SKM-1 treated with dmso at 0.1 percent for 144 hours (cell line): ENCODE measurements around the gene ADCK1.
"Not testable (repeated sequence)": the region's sequence is repeated elsewhere in the genome, so short reads cannot be mapped to it uniquely, and the experiment has no call there.

Experiments used
- DNase-seq: peaks from one replicate; lab custom pipeline; 2025; ENCODE audit not compliant: unreplicated experiment; lab: John Stamatoyannopoulos, UW

The ADCK1 gene

DNA sequence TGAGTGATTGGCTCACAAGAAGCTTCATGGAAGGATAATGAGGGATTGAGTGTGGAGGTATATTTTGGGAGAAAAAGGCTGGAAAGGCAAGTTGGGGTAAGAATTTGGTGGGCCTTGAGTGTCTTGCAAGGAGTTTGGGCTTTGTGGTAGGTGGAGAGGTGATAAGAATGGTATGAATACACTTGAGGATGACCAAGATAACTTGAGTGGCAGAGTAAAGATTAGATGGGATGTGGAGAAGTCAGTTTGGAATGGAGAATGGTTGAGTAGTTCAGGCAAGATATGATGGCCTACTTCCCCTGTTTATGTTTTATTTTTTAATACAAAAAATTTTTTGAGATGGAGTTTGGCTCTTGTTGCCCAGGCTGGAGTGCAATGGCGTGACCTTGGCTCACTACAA is 9.1 kb downstream of the ADCK1 start:
- no peak for DNase-seq

DNA sequence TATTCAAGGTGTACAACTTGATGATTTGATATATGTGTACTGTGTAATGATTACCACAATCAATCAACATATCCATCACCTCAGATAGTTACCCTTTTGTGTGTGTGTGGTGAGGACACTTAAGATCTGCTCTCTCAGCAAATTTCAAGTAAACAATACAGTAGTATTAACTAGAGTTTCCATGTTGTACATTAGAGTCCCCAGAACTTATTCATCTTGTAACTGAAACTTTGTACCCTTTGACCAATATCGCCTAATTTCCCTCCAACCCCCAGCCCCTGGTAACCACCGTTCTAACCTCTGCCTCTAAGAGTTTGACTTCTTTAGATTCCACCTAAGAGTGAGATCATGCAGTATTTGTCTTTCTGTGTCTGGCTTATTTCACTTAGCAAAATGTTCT is 12.1 kb downstream of the ADCK1 start:
- DNase-seq = no peak

DNA sequence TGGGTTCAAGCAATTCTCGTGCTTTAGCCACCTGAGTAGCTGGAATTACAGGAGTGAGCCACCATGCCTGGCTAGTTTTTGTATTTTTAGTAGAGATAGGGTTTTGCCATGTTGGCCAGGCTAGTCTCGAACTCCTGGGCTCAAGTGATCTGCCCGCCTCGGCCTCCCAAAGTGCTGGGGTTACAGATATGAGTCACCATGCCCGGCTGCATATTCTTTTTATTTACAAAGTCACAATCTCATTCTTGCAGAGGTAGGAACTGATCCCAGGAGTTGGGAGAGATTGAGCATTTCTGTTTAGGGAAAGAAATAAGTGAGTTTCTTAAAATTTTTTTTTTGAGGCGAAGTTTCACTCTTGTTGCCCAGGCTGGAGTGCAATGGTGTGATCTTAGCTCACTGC is 12.8 kb downstream of the ADCK1 start:
- DNase-seq = not testable (repeated sequence)

DNA sequence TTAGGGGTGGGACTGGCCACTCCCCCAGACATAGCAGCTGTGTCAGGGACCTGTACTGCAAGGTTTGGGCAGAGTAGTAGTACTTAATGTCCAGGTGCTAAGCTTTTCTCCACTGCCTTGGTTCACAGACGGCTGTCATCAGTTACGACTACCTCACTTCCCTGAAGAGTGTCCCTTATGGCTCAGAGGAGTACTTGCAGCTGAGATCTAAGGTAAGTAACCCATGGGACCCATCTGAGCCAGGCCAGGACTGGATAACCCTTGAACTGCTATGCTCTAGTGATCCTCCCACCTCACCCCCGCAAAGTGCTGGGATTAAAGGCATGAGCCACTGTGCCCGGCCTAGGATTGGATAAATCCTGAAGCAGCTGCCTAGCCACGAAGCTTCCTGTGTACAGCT is 22.4 kb downstream of the ADCK1 start:
- DNase-seq = no peak

DNA sequence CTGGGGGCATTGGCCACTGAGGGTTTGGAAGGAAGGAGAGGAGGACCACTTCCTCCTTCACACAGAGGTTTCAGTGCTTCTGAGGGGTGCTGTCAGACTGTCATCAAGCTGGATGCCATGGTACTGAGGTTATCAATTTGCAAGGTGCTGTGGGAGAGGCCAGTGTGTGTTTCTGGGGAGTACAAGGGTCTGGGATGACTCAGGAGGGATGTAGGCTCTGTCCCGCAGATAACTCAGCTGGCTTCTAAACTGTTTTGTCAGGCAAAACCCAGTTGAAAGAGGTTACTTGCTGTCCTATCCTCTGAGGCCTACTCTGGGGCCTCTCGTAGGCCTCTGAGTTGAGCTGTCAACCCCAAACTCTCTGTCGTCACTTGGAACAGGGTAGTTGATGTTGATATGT is 22.8 kb downstream of the ADCK1 start:
- no peak for DNase-seq

DNA sequence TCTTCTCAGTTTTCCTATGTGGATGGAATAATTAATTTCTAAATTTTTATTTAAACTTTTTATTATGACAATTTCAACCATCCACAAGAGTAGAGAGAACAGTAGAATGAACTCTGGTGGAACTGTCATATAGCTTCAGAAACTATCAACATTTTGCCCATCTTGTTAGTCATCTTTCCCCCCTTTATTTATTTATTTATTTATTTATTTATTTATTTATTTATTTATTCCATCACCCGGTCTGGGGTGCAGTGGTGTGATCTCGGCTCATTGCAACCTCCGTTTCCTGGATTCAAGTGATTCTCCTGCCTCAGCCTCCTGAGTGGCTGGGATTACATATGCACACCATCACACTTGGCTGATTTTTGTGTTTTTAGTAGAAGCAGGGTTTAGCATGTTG is 23.5 kb downstream of the ADCK1 start:
- DNase-seq = no peak

DNA sequence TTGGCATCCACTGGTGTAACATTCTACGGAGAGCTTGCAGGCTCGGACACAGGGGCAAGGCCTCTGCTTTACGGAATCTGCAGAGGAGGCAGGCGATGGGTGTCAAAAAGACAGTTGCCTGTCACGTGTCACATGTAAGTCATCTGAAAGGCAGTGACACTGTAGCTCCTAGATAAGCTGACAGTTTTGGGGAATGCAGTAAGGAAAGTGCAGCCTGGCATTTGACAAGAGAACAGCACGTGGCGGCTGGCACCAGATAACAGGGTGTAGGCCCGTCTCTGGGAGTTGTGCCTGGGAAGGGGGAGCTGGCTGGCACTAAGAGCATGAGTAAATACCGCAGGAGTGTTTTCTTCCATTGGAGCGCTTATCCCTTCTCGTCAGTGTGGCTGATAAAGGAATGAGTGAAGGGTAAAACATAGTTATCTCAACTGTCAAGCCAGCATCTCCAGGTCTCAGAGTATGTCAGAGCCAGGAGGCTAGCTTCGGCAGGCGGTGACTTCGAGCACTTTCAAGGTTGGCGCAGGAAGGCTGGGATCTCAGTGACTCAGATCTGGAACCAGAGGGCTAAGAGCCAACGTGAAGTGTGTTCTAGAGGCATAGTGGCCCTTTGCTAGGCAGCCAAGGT is 26.1 kb downstream of the ADCK1 start:
- DNase-seq = no peak

DNA sequence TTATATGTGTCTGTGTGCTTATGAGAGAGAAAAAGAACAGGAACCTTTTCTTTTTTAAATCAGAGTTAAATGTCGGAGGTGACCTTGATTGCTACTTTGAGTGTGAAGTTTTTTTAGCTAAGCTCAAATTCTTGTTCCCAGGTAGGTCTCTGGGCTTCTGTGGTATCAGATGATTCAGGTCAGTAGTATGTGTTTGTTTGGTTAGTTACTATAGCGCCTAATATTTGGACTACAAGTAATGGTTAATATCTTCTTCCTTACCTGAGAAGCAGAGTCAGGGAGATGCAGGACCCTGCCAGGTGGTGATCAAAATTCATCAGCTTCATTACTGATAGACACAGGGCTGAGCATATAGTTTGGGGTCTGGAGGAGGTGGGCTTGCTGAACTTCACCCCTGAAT is 30.8 kb downstream of the ADCK1 start:
- no peak for DNase-seq

DNA sequence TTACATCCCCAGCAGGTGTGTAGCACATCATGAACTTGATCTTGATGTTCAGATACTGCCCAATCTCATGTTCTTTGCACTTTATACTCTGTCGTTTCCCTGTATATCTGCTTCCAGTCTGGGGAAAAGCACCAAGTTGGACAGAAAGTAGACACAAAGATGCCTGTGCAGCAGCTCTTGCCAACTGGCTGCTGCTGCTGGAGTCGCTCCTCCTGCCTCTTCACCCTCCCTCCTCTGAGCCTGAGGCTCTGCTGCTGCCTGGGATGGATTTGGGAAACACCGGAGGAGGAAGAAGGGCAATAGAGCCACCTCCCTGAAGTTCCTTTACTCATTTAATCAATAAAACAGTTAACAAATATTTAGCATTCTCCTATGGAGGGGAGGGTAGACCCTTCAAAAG is 32.4 kb downstream of the ADCK1 start:
- DNase-seq = no peak

DNA sequence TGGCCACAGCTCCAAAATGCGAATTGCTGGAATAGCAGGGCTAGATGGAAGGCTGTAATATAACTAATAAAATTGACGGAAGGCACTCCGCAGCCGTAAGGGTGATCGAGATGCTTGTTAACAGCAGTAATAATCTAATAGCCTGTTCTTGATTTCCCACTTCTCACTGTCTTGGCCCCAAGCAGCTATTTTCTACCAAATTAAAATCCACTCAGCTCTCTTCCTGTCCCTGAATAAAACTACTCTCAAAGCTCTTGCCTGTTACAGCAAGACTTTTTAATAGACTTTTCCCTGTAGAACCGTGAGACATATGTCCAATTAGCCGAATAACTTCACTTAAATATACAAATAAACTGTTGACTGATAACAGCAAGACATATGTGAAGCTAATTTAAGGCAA is 38.0 kb downstream of the ADCK1 start:
- no peak for DNase-seq

DNA sequence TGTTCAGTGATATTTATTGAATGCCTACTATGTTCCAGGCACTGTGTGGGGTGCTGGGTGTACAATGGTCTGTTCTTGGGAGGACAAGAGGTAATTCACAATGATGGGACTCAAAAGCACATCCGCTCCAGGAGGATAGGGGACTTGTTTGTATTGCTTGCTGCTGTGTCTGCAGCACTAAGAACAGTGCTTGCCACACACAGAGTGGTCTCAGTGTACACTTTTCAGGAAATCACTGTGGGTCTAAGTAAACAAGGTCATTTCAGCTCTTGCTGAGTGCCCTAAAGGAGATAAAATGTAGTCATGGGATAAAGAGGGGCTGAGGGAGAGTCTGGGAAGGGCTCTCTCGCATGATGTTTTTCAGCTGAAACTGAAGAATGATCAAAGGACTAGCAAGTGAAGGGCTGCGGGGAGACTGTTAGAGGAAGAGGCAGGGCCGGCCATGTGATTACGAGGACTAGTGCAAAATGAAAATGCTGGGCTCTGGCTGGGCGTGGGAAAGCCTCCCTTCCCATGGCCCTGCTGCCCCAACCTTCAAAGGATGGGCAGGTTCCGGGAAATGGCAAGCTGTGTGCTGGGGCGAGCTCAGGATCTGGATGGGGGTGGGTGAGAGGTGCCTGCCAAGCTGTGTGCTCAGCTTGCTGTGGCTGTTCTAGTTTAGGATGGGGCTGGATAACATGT is 39.1 kb downstream of the ADCK1 start:
- DNase-seq = no peak

DNA sequence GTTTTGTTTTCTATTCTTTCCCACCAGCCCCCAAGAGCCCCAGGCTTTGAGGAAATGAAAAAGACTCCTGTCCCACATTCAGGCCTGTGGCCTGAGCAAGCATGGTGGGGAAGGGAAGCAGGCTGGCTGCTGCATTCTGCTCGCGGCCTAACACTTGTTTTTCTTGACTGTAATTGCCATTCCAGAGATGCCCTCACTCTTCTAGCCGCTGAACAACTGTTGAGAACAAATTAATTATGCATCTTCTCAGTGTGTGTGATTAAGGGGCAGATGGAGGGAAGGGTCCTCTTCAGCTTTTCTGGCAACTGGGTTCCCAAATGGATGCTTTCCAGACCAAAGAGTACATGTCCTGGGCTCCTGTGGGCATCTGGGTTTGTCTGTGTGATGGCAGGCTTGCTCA is 43.3 kb downstream of the ADCK1 start:
- DNase-seq = no peak

DNA sequence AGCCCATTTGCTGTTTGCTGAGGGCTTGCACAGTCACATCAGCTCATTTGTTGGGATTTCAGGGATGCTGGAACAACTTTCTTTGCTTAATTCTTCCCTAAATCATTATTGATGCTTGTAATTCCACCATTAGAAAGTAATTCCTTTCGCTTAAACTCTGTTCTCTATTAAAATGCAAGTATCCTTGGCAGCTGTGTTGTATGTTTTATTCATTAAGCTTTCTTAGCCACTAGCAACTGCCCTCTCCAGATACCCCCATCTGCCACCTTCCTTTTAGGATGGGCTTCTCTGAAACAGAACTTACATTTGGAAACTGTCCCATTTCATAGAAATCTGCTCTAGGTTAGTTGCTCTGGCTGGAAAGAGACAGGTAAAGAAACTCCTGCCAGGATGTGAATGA is 43.7 kb downstream of the ADCK1 start:
- no peak for DNase-seq

DNA sequence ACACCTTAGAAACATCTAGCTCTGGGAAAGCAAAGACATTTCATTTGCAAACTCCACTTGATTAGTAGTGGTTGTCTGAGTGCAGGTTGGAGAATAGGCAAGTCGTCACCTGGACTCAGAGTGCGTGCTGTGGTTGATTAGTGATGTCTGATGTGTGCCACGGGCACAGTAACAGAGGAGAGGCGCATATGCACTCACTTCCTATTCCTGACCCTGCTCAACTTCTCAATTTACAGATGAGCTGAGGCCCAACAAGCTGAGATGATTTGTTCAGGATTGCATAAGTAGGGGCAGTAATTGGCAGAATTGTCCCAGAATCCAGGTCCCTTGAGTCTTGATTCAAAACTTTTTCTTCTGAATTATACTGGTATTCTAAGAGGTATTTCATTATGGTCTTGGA is 44.9 kb downstream of the ADCK1 start:
- peak; percentile 20 for DNase-seq

DNA sequence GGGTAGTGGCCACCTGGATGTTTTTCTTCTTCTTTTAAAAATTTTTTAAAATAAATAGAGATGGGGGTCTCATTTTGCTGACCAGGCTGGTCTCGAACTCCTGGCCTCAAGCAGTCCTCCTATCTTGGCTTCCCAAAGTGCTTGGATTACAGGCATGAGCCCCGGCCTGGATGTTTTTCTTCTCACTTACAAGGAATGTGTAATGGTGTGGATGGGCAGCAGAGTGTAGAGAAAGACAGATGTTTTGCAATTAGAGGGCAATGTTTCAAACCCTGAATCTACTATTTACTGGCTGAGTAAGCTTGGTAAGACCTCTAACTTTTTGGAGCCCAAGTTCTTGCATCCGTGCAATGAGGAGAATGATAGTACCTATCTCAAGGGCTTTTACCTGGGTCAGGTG is 48.1 kb downstream of the ADCK1 start:
- DNase-seq = no peak

DNA sequence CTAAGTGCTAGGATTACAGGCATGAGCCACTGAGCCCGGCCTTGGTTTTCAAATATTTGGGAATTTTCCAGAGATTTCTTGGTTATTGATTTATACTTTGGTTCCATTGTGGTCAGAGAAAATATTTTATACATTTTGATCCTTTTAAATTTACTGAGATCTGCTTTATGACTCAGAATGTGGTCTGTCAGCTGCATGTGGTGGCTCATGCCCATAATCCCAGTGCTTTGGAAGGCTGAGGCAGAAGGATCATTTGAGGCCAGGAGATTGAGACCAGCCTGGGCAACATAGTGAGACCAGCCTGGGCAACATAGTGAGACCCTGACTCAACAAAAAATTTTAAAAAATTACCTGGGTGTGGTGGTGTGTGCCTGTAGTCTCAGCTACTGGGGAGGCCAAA is 49.8 kb downstream of the ADCK1 start:
- DNase-seq = no peak

DNA sequence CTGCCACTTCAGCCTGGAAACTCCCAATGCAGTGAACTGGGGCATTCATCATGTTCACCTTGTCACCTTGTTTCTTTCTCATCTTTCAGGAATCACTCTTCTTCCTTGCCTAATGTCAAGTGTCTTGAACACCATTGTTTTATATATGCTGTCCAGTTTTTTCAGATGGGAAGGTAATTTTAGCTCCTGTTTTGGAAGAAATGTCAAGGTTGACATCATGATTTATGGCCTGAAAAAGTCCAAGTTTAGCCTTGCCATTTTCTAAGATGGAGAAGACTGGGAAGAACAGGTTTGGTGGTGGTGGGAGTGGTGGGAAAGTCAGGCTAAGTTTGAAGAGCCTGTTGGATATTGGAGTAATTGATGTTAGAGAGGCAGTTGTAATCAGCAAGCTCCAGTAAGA is 54.0 kb downstream of the ADCK1 start:
- DNase-seq = no peak

DNA sequence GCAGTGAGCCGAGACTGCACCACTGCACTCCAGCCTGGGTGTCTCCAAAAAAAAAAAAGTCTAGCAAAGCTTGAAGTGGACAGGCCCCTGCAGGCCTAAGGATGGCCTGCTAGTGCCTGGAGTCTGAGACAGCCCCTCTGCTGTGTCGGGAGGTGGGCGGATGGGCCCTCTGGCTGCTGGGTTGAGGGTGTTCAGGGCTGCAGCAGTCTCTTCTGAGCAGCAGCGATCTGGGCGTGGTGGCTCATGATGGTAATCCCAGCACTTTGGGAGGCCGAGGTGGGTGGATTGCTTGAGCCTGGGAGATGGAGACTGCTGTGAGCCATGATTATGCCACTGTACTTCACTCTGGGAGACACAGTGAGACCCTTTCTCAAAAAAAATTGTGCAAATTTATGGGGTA is 57.0 kb downstream of the ADCK1 start:
- no peak for DNase-seq

DNA sequence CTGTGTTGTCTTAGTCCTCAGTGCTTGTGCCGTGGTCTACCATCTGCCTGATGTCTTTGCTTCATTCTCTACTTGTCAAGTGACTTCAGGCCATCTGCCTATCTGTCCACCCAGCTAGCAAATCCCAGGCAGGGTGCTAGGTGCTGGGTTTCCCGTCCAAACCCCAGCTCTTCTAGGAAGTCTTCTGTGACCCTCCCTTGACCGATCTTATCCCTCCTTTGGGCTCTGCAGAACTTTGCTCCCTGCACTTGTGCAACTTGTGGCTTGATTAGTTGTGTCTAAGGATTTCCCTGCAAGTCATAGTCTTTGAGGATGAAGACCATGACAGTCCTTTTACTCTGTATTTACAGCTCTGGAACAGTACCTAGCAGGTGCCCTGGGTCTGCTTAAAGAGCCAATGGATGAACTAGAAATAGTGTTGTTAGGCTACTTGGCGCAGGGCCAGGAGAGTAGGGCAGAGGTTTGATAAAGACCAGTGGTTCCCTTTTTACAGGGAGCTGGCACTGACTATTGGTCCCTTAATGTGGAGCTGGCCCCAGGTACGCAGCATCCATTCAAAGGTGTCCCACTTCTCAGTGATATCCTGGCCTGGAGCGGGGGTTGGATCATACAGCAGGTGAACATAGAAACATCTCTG is 60.1 kb downstream of the ADCK1 start:
- no peak for DNase-seq

DNA sequence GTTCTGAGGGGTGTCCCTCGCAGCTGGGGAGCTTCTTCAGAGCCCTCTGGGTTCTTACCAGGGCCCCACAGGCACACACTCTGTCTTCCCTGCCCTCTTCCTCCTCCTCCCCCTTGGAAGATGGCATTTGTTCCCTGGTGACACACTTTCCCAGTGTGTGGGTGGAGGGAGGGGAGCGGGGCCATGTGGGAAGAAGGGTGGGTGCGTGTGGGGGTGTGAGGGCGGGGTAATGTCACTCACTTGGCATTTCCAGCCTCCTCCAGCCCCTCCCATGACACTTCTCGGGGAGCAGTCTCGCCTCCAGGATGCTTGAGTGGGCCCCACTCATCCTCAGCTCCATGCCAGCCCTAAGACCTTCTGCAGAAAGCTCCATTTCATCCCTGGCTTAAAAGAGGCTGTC is 61.3 kb downstream of the ADCK1 start:
- no peak for DNase-seq

DNA sequence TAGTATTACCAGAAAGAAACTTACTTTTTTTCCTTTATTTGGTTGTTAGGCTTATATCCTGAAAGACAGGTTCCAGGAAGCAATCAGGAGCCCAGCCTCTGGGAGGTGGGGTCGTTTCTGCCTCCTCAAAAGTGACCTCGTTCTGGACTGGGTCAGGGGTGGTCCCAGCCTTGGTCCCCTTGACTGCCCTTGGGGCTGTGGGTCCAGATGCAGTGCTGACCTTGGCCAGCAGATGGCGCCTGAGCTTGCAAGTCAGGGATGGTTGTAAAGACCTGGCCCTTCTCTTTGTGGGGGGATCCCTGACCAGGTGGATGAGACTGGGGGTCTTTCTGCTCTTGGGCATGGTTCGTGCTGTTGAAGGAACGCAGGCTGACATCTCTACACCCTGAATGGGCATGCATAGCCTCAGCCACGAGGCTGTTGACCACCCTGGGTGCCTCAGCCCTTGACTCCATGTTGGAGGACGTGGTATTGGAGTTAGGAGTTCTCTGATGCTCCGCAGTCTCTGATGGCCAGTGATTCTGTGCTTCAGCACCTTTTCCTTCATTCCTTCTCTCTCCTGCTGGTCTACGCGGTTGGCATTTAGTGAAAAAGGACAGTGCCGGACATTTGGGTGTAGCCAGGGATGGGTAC is 62.4 kb downstream of the ADCK1 start:
- DNase-seq = no peak

DNA sequence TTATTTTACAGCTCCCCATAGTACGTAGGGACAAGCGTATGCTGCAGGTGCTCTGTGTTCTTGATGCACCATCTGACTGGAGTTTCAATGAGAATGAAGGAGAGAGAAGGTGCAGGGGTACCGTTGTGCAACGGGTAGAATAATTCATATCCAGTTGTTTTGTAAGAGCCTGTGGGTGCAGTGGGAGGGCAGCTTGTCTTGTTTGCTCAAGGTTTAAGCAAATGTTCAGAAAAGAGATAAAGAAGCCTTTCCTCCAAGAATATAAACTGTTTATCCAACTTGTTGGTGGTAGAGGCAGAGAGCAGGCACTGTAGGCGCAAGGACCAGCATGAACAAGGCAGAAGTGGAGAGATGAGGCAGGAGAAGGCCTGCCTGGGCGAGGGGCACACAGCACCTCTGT is 64.2 kb downstream of the ADCK1 start:
- DNase-seq = no peak
